GM19099 (cell line): ENCODE data around the gene PLK1.

Experiments used
- POLR2A ChIP-seq: IDR thresholded peaks from 3 replicates; pipeline ENCODE4 v1.6.1; 2011; ENCODE audit warnings: low read depth; ENCODE audit not compliant: insufficient read length; ENCODE audit errors: extremely low read depth

PLK1 gene

GRCh38 chr16:23678430-23679273 lies at the start of gene PLK1:
Gene PLK1, plus strand, starts transcription at chr16:23678889. Its CDS starts 44 bp downstream, at chr16:23678933.
- peak; percentile 73 for TF ChIP-seq POLR2A

- TF ChIP-seq POLR2A: no peak
Measured at GRCh38 chr16:23629516-23629915, 49.2 kb upstream of the PLK1 start.

DNA sequence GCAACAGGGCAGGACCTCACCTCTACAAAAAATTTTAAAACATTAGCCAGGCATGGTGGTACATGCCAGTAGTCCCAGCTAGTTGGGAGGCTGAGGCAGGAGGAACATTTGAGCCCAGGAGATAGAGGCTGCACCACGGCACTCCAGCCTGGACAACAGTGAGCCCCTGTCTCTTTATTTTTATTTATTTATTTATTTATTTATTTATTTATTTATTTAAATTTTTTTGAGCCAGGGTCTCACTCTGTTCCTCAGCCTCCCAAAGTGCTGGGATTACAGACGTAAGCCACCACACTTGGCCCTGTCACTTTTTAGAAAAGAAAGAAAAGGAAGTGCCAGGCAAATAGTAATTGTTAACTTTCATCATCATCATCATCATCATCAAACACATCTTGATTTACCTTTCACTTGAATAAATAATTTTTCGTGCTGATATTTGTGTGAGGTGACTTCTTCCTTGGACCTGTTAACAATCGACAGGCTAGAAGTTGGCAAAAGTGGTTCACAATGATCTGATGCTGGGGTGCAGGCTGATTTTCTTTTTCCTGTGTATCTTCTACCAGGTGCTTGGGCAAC lies 44.1 kb upstream of the PLK1 start:
- TF ChIP-seq POLR2A: no peak

DNA sequence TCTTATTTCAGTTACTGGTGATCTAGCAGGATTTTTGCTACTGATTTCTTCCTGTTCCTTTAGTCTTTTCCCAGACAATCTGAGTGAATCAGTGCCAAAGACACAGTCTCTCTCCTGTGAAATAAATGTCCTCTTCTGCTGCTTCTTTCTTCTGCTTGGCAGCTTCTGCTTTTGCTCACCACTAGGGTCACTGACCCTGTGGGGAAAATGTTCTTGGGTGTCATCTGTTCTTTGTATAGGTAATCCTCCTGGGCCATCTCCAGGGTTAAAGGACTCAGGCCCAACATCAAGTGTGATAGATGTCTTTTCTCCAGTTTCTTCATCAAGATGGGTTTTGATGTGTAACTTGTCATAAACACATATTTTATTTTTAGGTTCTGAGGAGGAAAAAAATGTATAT lies 42.7 kb upstream of the PLK1 start:
- TF ChIP-seq POLR2A: no peak

DNA sequence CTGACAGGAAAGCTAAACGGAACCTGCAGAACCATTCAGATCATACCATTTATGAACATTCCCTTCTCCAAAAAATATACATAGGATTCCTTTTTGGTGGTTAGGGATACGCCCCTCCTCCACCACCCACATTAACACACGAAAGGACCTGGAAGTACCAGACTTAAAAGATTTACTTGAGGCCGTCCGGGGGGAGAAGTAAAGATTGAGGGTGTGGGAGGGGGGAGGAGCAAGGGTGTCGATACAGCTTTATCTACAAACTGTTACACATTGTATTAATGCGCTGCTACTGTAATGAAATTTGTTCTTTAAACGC lies 38.1 kb upstream of the PLK1 start:
- no peak for TF ChIP-seq POLR2A

- TF ChIP-seq POLR2A: peak; percentile 81
Measured at GRCh38 chr16:23640931-23641765, 37.5 kb upstream of the PLK1 start, which contains the start of the genes DCTN5 and PALB2. Gene DCTN5, plus strand, starts transcription at chr16:23641466. Its CDS starts 77 bp downstream, at chr16:23641543. Gene PALB2, minus strand, starts transcription at chr16:23641310. Its CDS starts 153 bp downstream, at chr16:23641157.

DNA sequence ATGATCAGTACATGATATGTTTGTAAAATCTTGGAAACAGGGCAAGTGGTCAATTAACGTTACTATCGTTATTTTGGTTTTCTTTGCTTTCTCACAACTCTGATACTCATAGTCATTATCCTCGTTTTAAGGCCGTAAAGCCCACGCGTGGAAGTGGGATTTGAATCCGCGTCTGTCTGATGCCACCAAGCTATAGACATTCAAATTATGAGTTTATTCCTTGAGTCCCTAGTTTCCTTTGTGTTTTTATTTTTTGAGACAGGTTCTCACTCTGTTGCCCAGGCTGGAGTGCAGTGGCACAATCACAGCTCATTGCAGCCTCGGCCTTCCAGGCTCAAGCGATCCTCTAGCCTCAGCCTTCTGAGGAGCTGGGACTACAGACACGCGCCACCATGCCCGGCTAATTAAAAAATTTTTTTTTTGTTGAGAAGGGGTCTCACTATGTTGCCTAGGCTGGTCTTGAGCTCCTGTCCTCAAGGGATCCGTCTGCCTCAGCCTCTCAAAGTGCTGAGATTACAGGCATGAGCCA lies 36.4 kb upstream of the PLK1 start:
- TF ChIP-seq POLR2A: no peak

GRCh38 chr16:23650674-23651416 lies 27.8 kb upstream of the PLK1 start:
- TF ChIP-seq POLR2A: no peak

- TF ChIP-seq POLR2A: no peak
Measured at GRCh38 chr16:23651943-23652468, 26.7 kb upstream of the PLK1 start.

GRCh38 chr16:23663918-23664317 lies 14.8 kb upstream of the PLK1 start:
- TF ChIP-seq POLR2A: no peak

DNA sequence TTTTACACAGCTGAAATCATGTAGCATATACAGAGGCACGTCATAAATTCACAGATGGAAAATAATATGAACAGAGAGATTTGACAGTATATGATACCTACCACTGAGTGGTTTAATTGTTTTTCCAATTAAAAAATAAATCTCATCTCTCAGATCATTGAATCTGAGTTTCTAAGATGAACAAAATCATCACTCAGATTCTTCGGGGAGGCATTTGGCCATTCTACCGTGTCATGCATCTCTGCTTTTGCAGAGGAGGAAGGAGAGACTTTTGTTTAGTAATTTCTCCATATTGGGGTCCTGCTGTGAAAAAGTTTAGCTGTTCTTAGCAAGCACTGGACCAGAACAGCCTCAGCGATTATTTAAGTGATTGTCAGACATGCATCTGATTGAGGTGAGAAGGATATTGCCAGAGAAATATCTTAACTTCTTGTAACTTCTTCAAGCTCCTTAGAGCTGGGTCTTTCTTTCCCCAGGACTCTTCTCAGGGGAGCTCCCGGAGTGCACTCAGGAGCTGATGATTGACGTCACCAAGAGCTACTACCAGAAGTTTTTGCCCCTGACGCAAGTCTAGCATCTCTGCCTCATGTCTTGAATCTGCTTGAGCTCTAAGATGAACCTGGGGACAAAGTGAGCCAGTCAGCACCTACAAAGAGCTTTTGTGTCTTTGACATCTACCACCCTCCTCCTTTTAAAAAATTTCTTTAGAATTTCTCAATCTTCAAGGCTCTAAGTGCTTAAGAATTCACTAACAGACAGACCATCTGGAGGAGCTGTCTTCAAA lies 11.9 kb upstream of the PLK1 start:
- TF ChIP-seq POLR2A: no peak

DNA sequence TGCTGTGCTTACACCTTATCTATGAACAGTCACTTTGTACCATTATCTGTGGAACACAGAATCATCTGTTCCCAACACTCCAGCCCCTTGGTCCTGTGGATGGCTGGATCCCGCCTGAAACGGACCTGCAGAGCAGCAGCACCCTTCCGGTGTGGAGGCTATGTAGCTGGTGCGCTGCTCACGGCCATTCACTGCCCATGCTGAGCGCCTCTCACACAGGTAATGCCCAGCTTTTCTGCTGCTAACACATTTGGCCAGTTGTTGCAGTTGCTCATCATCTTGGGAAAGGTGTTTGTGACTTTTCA lies 11.4 kb upstream of the PLK1 start:
- no peak for TF ChIP-seq POLR2A

DNA sequence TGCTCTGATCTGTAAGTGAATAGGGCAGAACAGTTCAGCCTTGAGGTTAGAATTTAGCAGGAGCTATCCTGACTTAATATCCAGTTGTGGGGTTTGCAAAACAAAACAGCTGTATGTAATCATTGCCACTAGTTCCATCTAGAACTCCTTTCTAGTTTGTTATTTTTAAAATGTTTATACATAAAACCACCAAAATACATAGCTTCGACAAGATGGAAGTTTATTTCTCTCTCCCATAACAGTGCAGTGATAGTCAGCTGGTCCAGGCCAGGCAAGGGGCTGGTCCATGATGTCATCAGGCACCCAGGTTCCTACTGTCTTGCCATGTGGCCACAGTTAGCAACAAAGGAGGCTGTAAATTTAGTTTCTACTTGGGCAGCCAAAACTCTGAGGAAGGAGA lies 10.5 kb upstream of the PLK1 start:
- no peak for TF ChIP-seq POLR2A

DNA sequence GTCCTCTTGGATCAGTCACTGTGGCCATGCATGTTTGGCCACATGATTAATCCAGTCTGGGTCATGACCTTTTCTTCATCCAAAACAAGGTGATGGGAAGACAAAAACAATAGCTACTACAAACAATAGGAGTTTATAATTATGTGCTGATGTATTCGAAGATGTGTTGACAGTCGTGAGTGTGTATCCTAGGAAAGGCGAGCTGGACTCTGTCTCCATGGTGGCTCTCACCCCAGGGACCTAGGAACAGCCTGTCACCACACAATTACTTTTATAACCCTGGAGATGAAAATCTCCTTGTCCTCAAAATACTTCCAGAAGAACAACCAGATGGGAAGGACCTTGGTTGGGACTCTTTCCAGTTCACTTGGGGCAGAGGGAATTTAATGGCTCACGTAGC lies 9.8 kb upstream of the PLK1 start:
- no peak for TF ChIP-seq POLR2A
